Endothelial cell of umbilical vein (primary cell): ENCODE results near the gene TBCC. TPM values are rescaled to one million over a fixed set of nuclear protein-coding genes. Genes with fewer than 3 reads are reported as not detected.

Source experiments
- BruUV-seq: library from RNA; stranded (reverse); fragments of 400-500 nt; replicated peaks from 2 replicates; lab custom pipeline; 2021; lab: Mats Ljungman, UMichigan
- CTCF ChIA-PET: fragments of 300-600, 350-600 bp; sonication (Branson Sonifier 250); formaldehyde crosslinking; loops from one replicate; lab custom pipeline; 2021; ENCODE audit warnings: antibody characterized with exemption, inconsistent platforms; lab: Charles Lee
- POLR2A ChIA-PET: fragments of 300-600, 350-600 bp; sonication (Branson Sonifier 250); formaldehyde crosslinking; loops from one replicate; lab custom pipeline; 2021; ENCODE audit warnings: antibody characterized with exemption, inconsistent platforms; lab: Charles Lee
- DNase-seq: peaks from one replicate; pipeline ENCODE4 v3.0.0-alpha.2; 2011; ENCODE audit warnings: low read depth, low spot score
- FAIRE-seq: peaks from 2 replicates; lab custom pipeline; 2011; peaks lifted over from hg19 to GRCh38; lab: Jason Lieb, UNC
- H2AFZ ChIP-seq: 2 replicates; pipeline ENCODE4 v1.6.0; 2012; ENCODE audit warnings: low read depth, low read length, control low read depth, inconsistent platforms
- H3K27ac ChIP-seq: 2 replicates; pipeline ENCODE4 v1.5.1; 2011; ENCODE audit warnings: low read depth, mild to moderate bottlenecking, control low read depth, low read length, moderate library complexity; ENCODE audit not compliant: insufficient read depth
- H3K27me3 ChIP-seq, 2 experiments: 2 replicates each; pipeline versions ENCODE4 v1.6.0 to v1.6.1; 2011; ENCODE audit warnings: low read length in 2 of 2, mixed read lengths in 1 of 2; ENCODE audit not compliant: control insufficient read depth in 2 of 2, insufficient read depth in 2 of 2
- H3K36me3 ChIP-seq, 2 experiments: 2 replicates in 1 of 2; 3 replicates in 1 of 2; pipeline ENCODE4 v1.5.1; 2011; ENCODE audit warnings: low read length in 2 of 2, mild to moderate bottlenecking in 1 of 2, moderate library complexity in 1 of 2; ENCODE audit not compliant: control insufficient read depth in 2 of 2, insufficient read depth in 2 of 2; ENCODE audit errors: extremely low read depth in 1 of 2
- H3K4me1 ChIP-seq: 3 replicates; pipeline ENCODE4 v1.5.1; 2011; ENCODE audit warnings: mild to moderate bottlenecking, low read length; ENCODE audit not compliant: control insufficient read depth, insufficient read depth; ENCODE audit errors: extremely low read depth
- H3K4me2 ChIP-seq: 2 replicates; pipeline ENCODE4 v1.6.1; 2011; ENCODE audit warnings: low read length, control low read depth, mixed read lengths; ENCODE audit not compliant: insufficient read depth
- H3K4me3 ChIP-seq, 3 experiments: fragments of 200-600 bp in 1 of 3; sonication (generic), shearing (Covaris generic) in 1 of 3; replicated peaks in 1 of 3; 2 replicates each; pipeline ENCODE4 v1.5.1; 2011 to 2016; ENCODE audit warnings: control low read depth in 3 of 3, low read length in 3 of 3, mild to moderate bottlenecking in 2 of 3, inconsistent platforms in 1 of 3, low read depth in 1 of 3, moderate library complexity in 1 of 3; ENCODE audit not compliant: insufficient read depth in 1 of 3
- H3K79me2 ChIP-seq: 2 replicates; pipeline ENCODE4 v1.6.0; 2012; ENCODE audit warnings: low read length, inconsistent platforms; ENCODE audit not compliant: control insufficient read depth, insufficient read depth
- H3K9ac ChIP-seq: replicated peaks from 2 replicates; pipeline ENCODE3; 2011; ENCODE audit warnings: low read length, control low read depth; ENCODE audit not compliant: insufficient read depth; ENCODE audit errors: extremely low read depth
- H3K9me1 ChIP-seq: replicated peaks from 3 replicates; pipeline ENCODE4 v1.6.0; 2011; ENCODE audit warnings: mild to moderate bottlenecking, low read length; ENCODE audit not compliant: control insufficient read depth, insufficient read depth; ENCODE audit errors: extremely low read depth
- H3K9me3 ChIP-seq: replicated peaks from 2 replicates; pipeline ENCODE4 v1.5.1; 2012; ENCODE audit warnings: low read length, inconsistent platforms; ENCODE audit not compliant: control insufficient read depth, insufficient read depth
- H4K20me1 ChIP-seq: replicated peaks from 2 replicates; pipeline ENCODE3; 2011; ENCODE audit warnings: mild to moderate bottlenecking, low read length; ENCODE audit not compliant: control insufficient read depth, insufficient read depth; ENCODE audit errors: extremely low read depth
- CTCF ChIP-seq, 2 donors: IDR thresholded peaks; 1 replicate in 1 of 2; 2 replicates in 1 of 2; pipeline ENCODE4 v1.5.1; 2011; ENCODE audit warnings: low read length in 2 of 2, mild to moderate bottlenecking in 2 of 2, moderate library complexity in 2 of 2, control low read depth in 1 of 2, inconsistent platforms in 1 of 2, low read depth in 1 of 2; ENCODE audit not compliant: insufficient read depth in 1 of 2; ENCODE audit errors: extremely low read depth in 1 of 2
- EZH2 ChIP-seq: IDR thresholded peaks from 2 replicates; pipeline ENCODE4 v1.6.1; 2012; ENCODE audit warnings: borderline replicate concordance, low read depth, mild to moderate bottlenecking, moderate library complexity, low read length, inconsistent platforms; ENCODE audit not compliant: severe bottlenecking
- FOS ChIP-seq: IDR thresholded peaks from 2 replicates; pipeline ENCODE4 v1.6.1; 2011; ENCODE audit warnings: mild to moderate bottlenecking, low read length, moderate library complexity, borderline replicate concordance; ENCODE audit not compliant: insufficient read depth
- GATA2 ChIP-seq: IDR thresholded peaks from 2 replicates; pipeline ENCODE4 v1.7.0; 2011; ENCODE audit warnings: low read depth, mild to moderate bottlenecking, moderate library complexity, mixed read lengths, low read length; ENCODE audit not compliant: insufficient read length, insufficient read depth
- JUN ChIP-seq: IDR thresholded peaks from 2 replicates; pipeline ENCODE4 v1.6.1; 2011; ENCODE audit warnings: borderline replicate concordance, low read depth; ENCODE audit not compliant: insufficient read length, insufficient read depth
- MYC ChIP-seq: IDR thresholded peaks from one replicate; pipeline ENCODE4 v1.6.1; 2011; ENCODE audit warnings: mild to moderate bottlenecking, low read depth, low read length
- POLR2A ChIP-seq: IDR thresholded peaks from 2 replicates; pipeline ENCODE4 v1.6.1; 2012; ENCODE audit warnings: low read depth, mild to moderate bottlenecking, control low read depth, low read length
- POLR2AphosphoS5 ChIP-seq: IDR thresholded peaks from 2 replicates; pipeline ENCODE4 v1.6.1; 2012; ENCODE audit warnings: low read depth, mild to moderate bottlenecking, control low read depth, low read length, moderate library complexity; ENCODE audit not compliant: insufficient read depth
- dilution Hi-C: fragments of 300-500 bp; cut with MboI; formaldehyde crosslinking; loops from one replicate; pipeline ENCODE4 v1.15.0; 2019; ENCODE audit warnings: low sequenced_read_pairs; ENCODE audit not compliant: extremely low pct_ligation_motif_present
- intact Hi-C: fragments of 100-400 bp; cut with micrococcal nuclease; formaldehyde crosslinking; loops from one replicate; pipeline ENCODE4 v1.10.0; 2022
- polyA plus RNA-seq, 4 experiments: library from polyadenylated mRNA; depleted of rRNA in 3 of 4; stranded (reverse) in 3 of 4; unstranded in 1 of 4; fragments of >200 nt; gene quantifications; 2 replicates each; pipeline versions ENCODE4 v1.2.1 to v1.2.3, GENCODE V29; 2011 to 2012; ENCODE audit warnings: missing spikeins in 1 of 4
- total RNA-seq: library from RNA; stranded (reverse); gene quantifications from 2 replicates; pipeline ENCODE4 v1.2.3, GENCODE V29; 2021
- TF ChIP-seq, protein P1 (sequence below): IDR thresholded peaks from 2 replicates; pipeline ENCODE4 v1.6.1; 2011; ENCODE audit not compliant: insufficient read depth, insufficient read length

Gene TBCC
- total and polyA plus RNA-seq, 2 donors (not counting 3 experiments of a cell fraction or from before 2014, with no cell fraction given) = 15.9 to 19.1 TPM

GRCh38 chr6:42744351-42744893 lies 1.5 kb downstream of the TBCC start:
- TF ChIP-seq GATA2 (no peak), MYC (no peak), POLR2A (no peak), CTCF (IDR thresholded peaks at IDR 0.05; ENCODE audit: extremely low read depth in 1 of 2, insufficient read depth in 1 of 2, low read depth in 1 of 2, low read length in 2 of 2) (no peak), EZH2 (no peak), FOS (no peak), JUN (no peak), POLR2AphosphoS5 (no peak)
- TF ChIP-seq, protein P1, sequence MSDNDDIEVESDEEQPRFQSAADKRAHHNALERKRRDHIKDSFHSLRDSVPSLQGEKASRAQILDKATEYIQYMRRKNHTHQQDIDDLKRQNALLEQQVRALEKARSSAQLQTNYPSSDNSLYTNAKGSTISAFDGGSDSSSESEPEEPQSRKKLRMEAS = no peak

More at GRCh38 chr6:42744351-42744893, 1.5 kb downstream of the TBCC start:
- H3K4me1 ChIP-seq = peaks cover 25% of the 10 kb centered on the region
- no peaks in the 10 kb centered on the region for H4K20me1 ChIP-seq
- H3K4me2 ChIP-seq = peak overlapping the region; percentile 63
- dilution Hi-C loops (no loop called here), intact Hi-C loops (no loop called here)
- ChIA-PET POLR2A (no interaction called here), CTCF (interaction anchor here (1.3 to 4.0 kb wide), 3 partner anchors 17 to 38 kb away, joined by 5 to 27 read pairs (median 13); no protein-coding TSS in a partner anchor)
- H3K9ac ChIP-seq = no peak overlapping the region
- no peak overlapping the region for H3K27ac ChIP-seq
- no peaks in the 10 kb centered on the region for H3K9me3 ChIP-seq
- DNase-seq (no peak), FAIRE-seq (peak; percentile 33)
- peak overlapping the region; percentile 65 to 90 (median 76) for H3K4me3 ChIP-seq
- no peaks in the 10 kb centered on the region for H3K9me1 ChIP-seq
- no peaks in the 10 kb centered on the region for H3K27me3 ChIP-seq
- H3K79me2 ChIP-seq = peaks cover 19% of the 10 kb centered on the region
- H2AFZ ChIP-seq = no peak overlapping the region
- H3K36me3 ChIP-seq = no peaks in the 10 kb centered on the region
- no TSS peak for BruUV-seq
